Natural killer cell (primary cell): ENCODE data around the gene PRAC2. TPM values are rescaled to one million over a fixed set of nuclear protein-coding genes. Genes with fewer than 3 reads are reported as not detected.

Source experiments
- ATAC-seq, 3 donors: fragments of 150-1000 bp in 2 of 3; fragments of 200-7000 bp in 1 of 3; cut with Tn5 transposase; 1 replicate in 1 of 3; 2 replicates in 2 of 3; pipeline ENCODE4 v1.10.0; 2021; ENCODE audit warnings: mild to moderate bottlenecking in 2 of 3, moderate library complexity in 2 of 3
- DNase-seq, 2 donors: peaks; one replicate each; pipeline versions ENCODE4 v3.0.0 to v3.0.0-alpha.2; 2013 to 2021; ENCODE audit warnings: mixed read lengths in 1 of 2
- H3K27ac ChIP-seq: one replicate; pipeline ENCODE4 v1.5.1; 2013; ENCODE audit warnings: mild to moderate bottlenecking, low read length
- H3K27me3 ChIP-seq: one replicate; pipeline ENCODE4 v1.6.1; 2013; ENCODE audit warnings: low read length; ENCODE audit not compliant: control insufficient read depth, insufficient read depth
- H3K36me3 ChIP-seq: one replicate; pipeline ENCODE4 v1.6.1; 2013; ENCODE audit warnings: low read length; ENCODE audit not compliant: control insufficient read depth, insufficient read depth
- H3K4me1 ChIP-seq: one replicate; pipeline ENCODE4 v1.6.1; 2013; ENCODE audit warnings: low read length; ENCODE audit not compliant: control insufficient read depth, insufficient read depth
- H3K4me3 ChIP-seq: one replicate; pipeline ENCODE4 v1.5.1; 2013; ENCODE audit warnings: low read length
- H3K9me3 ChIP-seq: one replicate; pipeline ENCODE4 v1.6.1; 2013; ENCODE audit warnings: low read length; ENCODE audit not compliant: control insufficient read depth, insufficient read depth
- H3K27ac Mint-ChIP-seq, 2 donors: one replicate each; pipeline ENCODE4 v1.8.0; 2022; ENCODE audit warnings: mild to moderate bottlenecking in 2 of 2, mixed read lengths in 2 of 2, moderate library complexity in 1 of 2
- H3K27me3 Mint-ChIP-seq, 2 donors: one replicate each; pipeline ENCODE4 v1.8.0; 2022; ENCODE audit warnings: low read depth in 2 of 2, mixed read lengths in 2 of 2
- H3K36me3 Mint-ChIP-seq: one replicate; pipeline ENCODE4 v1.8.0; 2022; ENCODE audit warnings: mixed read lengths
- H3K4me1 Mint-ChIP-seq, 2 donors: one replicate each; pipeline ENCODE4 v1.8.0; 2022; ENCODE audit warnings: mixed read lengths in 2 of 2
- H3K4me3 Mint-ChIP-seq: one replicate; pipeline ENCODE4 v1.8.0; 2022; ENCODE audit warnings: mild to moderate bottlenecking, moderate library complexity, mixed read lengths
- H3K9me3 Mint-ChIP-seq, 2 donors: one replicate each; pipeline ENCODE4 v1.8.0; 2022; ENCODE audit warnings: mixed read lengths in 2 of 2
- WGBS: methylation state at CpG from one replicate; pipeline ENCODE4 v1.1.7; 2013; ENCODE audit warnings: missing lambda C conversion rate; ENCODE audit not compliant: insufficient coverage; 5-methylcytosine and 5-hydroxymethylcytosine counted together
- intact Hi-C: fragments of 100-400 bp; cut with micrococcal nuclease; formaldehyde crosslinking; loops from one replicate; pipeline ENCODE4 v1.14.2; 2022
- total RNA-seq, 4 donors: library from RNA; stranded (reverse); fragments of 120-200 nt in 1 of 4; gene quantifications; one replicate each; pipeline versions ENCODE4 v1.2.3 to v1.2.4, GENCODE V29; 2013 to 2022
- TF ChIP-seq, protein P1 (sequence below): fragments of 200-600 bp; IDR thresholded peaks from one replicate; pipeline ENCODE4 v1.8.0; 2022; ENCODE audit warnings: antibody characterized with exemption

PRAC2 gene
- total RNA-seq, 3 donors from 2014 or later (not counting 1 experiment from before 2014, with no cell fraction given) = not detected

DNA sequence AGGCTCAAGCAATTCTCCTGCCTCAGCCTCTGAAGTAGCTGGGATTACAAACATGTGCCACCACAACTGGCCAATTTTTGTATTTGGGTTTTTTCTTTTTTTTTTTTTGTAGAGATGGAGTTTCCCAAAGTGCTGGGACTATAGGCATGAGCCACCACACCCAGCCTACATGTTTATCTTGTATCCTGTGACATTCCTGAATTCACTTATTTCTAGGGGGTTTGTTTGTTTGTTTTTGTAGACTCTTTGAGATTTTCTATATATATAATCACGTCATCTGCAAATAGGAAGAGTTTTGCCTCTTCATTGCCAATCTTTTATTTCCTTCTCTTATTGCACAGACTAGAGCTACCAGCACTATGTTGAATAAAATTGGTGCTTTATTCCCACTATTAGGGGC lies 29.8 kb upstream of the PRAC2 start:
- Histone ChIP-seq H3K9me3 (no peaks in the 10 kb centered on the region), H3K4me3 (no peak overlapping the region), H3K36me3 (no peaks in the 10 kb centered on the region), H3K4me1 (no peaks in the 10 kb centered on the region), H3K27ac (no peak overlapping the region), H3K27me3 (no peaks in the 10 kb centered on the region)
- H3K4me3 Mint-ChIP-seq = no peak overlapping the region
- intact Hi-C loops = no loop called here
- no peaks in the 10 kb centered on the region for H3K9me3 Mint-ChIP-seq
- peaks cover 42 to 61% of the 10 kb centered on the region in 2 donors for H3K27me3 Mint-ChIP-seq
- DNase-seq = no peak
- WGBS = no CpG with 5 or more reads among the region's 1 CpG
- H3K36me3 Mint-ChIP-seq = no peaks in the 10 kb centered on the region
- ATAC-seq = no peak
- TF ChIP-seq, protein P1, sequence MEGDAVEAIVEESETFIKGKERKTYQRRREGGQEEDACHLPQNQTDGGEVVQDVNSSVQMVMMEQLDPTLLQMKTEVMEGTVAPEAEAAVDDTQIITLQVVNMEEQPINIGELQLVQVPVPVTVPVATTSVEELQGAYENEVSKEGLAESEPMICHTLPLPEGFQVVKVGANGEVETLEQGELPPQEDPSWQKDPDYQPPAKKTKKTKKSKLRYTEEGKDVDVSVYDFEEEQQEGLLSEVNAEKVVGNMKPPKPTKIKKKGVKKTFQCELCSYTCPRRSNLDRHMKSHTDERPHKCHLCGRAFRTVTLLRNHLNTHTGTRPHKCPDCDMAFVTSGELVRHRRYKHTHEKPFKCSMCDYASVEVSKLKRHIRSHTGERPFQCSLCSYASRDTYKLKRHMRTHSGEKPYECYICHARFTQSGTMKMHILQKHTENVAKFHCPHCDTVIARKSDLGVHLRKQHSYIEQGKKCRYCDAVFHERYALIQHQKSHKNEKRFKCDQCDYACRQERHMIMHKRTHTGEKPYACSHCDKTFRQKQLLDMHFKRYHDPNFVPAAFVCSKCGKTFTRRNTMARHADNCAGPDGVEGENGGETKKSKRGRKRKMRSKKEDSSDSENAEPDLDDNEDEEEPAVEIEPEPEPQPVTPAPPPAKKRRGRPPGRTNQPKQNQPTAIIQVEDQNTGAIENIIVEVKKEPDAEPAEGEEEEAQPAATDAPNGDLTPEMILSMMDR = no peak
- H3K4me1 Mint-ChIP-seq = no peaks in the 10 kb centered on the region
- no peak overlapping the region for H3K27ac Mint-ChIP-seq

DNA sequence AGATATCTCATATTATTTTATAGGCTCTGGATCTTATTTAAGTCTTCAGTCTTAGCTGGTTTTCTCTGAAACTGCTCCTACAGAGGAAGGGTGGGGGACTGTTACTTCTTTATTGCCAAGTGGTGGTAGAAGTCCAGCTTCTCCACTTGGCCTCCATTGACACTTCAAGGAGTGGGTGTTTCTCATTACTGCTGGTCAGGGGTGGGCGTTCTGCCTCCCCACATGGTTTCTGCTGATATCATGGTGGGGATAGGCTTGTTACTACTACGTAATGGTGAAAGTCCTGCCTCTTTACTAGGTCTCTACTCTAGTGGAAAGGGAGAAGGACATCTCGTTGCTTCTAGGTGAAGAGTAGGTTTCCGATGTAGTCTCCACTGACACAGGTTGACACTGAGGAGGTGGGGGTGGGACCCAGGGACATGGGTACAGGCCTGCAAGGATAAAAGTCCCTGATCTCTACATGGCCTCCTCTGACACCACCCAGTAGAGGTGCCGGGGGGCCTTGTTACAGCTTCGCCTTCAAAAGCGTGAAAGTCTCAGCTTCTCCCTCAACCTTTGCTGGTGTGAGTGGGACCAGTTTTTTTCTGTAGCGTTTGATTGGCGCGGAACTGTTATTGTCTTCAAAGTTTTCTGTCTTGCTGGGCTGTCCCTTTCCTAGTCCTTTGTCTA lies 21.0 kb upstream of the PRAC2 start:
- ATAC-seq (no peak), DNase-seq (no peak)
- H3K4me1 Mint-ChIP-seq = no peaks in the 10 kb centered on the region
- H3K36me3 ChIP-seq = no peaks in the 10 kb centered on the region
- H3K27me3 Mint-ChIP-seq = peaks cover 46 to 74% of the 10 kb centered on the region in 2 donors
- H3K27ac Mint-ChIP-seq = no peak overlapping the region
- H3K4me1 ChIP-seq = no peaks in the 10 kb centered on the region
- peaks cover 5% of the 10 kb centered on the region for H3K27me3 ChIP-seq
- no peak overlapping the region for H3K27ac ChIP-seq
- H3K9me3 ChIP-seq = no peaks in the 10 kb centered on the region
- 92% methylated on average over 10 of the region's 10 CpGs for WGBS
- H3K4me3 Mint-ChIP-seq = no peak overlapping the region
- intact Hi-C loops = no loop called here
- H3K36me3 Mint-ChIP-seq = no peaks in the 10 kb centered on the region
- TF ChIP-seq, protein P1 = no peak
- no peak overlapping the region for H3K4me3 ChIP-seq
- no peaks in the 10 kb centered on the region for H3K9me3 Mint-ChIP-seq

DNA sequence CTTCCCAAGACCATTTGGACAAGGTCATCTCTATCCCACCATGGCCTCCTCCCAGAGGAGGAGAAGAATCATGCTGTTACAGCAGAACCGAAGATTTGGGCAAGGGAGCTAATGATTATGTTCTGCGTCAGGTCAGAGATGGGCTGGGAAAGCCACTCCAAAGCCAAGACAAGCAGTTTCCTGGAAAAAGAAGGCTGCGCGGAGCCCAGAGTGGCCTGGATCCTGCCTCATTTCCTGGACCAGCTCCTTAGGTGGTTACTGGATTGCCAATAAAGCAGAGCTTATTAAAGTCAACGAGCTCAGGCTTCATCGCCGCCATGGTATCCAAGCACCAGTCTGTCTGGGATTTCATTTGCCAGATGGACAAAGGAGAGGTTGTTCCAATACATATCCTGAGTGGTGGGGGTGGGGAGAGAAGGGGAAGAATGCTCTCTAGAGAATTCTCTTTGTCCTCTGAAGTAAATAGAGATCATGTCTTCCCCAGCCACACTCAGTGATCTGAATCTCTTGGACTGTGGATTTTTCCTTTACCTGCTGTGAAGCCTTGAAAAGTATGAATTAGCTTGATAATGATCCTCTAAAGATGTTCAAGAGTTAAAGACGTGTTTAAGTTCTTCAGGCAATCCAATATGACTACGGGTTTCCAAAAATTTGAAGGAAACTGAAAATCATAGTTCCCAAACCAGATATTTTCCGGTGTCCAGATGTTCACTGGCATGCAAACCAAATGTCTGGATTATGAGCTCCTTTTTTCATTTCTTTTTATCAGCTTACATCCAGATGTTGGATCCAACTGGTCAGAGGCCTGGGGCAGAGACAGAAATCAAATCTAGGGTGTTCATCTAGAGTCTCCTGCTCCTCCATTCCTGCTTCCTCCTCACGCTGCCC lies 18.4 kb upstream of the PRAC2 start:
- 82% methylated on average over 11 of the region's 11 CpGs for WGBS
- ATAC-seq (no peak), DNase-seq (no peak)
- Histone ChIP-seq H3K4me3 (no peak overlapping the region), H3K4me1 (no peaks in the 10 kb centered on the region), H3K27me3 (peaks cover 6% of the 10 kb centered on the region), H3K36me3 (no peaks in the 10 kb centered on the region), H3K9me3 (no peaks in the 10 kb centered on the region), H3K27ac (no peak overlapping the region)
- H3K4me3 Mint-ChIP-seq = no peak overlapping the region
- intact Hi-C loops = no loop called here
- H3K9me3 Mint-ChIP-seq = no peaks in the 10 kb centered on the region
- H3K36me3 Mint-ChIP-seq = no peaks in the 10 kb centered on the region
- H3K27ac Mint-ChIP-seq = no peak overlapping the region
- TF ChIP-seq, protein P1 = no peak
- H3K4me1 Mint-ChIP-seq = no peaks in the 10 kb centered on the region
- H3K27me3 Mint-ChIP-seq = peaks cover 59 to 91% of the 10 kb centered on the region in 2 donors
